IPS-20b (cell line): Measurements from ENCODE around the gene EVC.

Experiments
- H3K27ac ChIP-seq: one replicate; pipeline ENCODE4 v1.5.1; 2013; ENCODE audit warnings: low read length
- H3K27me3 ChIP-seq: 2 replicates; pipeline ENCODE4 v1.6.1; 2013; ENCODE audit warnings: mild to moderate bottlenecking, low read length, inconsistent platforms; ENCODE audit not compliant: insufficient read depth
- H3K36me3 ChIP-seq: 2 replicates; pipeline ENCODE4 v1.6.1; 2013; ENCODE audit warnings: low read depth, mild to moderate bottlenecking, inconsistent platforms, low read length, moderate library complexity; ENCODE audit not compliant: insufficient read depth
- H3K4me1 ChIP-seq: 2 replicates; pipeline ENCODE4 v1.6.1; 2013; ENCODE audit warnings: mild to moderate bottlenecking, control low read depth, inconsistent platforms, low read length, moderate library complexity; ENCODE audit not compliant: insufficient read depth
- H3K4me3 ChIP-seq: 2 replicates; pipeline ENCODE4 v1.5.1; 2013; ENCODE audit warnings: mild to moderate bottlenecking, low read length, inconsistent platforms
- H3K9ac ChIP-seq: 2 replicates; pipeline ENCODE4 v1.6.1; 2013; ENCODE audit warnings: low read depth, mild to moderate bottlenecking, inconsistent platforms, low read length, moderate library complexity
- H3K9me3 ChIP-seq: 2 replicates; pipeline ENCODE4 v1.6.1; 2013; ENCODE audit warnings: mild to moderate bottlenecking, low read depth, low read length, inconsistent platforms; ENCODE audit not compliant: insufficient read depth

Gene EVC

DNA sequence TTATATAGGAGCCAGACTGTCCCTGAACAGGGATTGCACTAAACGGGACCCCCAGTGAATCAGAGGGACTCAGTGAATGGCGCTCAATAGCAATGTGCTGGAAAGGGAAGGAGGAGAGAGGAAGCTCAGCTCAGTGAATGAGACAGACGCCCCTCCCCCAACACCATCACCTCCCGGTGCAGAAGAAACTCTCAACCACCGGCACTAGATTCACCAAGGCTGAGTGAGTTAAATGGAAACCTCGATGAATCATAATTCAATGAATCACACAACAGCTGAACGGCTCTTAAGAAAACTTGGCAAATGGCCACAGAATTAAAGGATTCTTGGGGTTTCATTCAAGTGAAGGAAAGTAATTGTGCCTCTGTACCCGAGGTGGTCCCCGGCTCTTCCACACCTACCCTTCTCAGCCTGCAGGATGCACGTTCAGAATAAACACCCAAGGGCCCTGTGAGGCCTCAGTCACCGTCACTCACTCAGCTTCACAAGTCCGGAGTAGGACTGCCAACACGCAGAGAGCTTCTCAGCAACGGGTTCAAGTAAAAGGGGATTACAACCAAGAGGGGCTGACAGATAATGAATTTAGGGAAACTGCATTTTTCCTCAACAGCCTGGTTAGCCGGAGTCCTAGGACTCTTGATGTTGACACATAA, 152.6 kb downstream of the EVC start:
- Histone ChIP-seq H3K27ac (no peak overlapping the region), H3K27me3 (no peaks in the 10 kb centered on the region), H3K36me3 (peaks cover 53% of the 10 kb centered on the region), H3K9me3 (no peaks in the 10 kb centered on the region), H3K4me1 (peaks cover 5% of the 10 kb centered on the region), H3K9ac (no peak overlapping the region), H3K4me3 (no peak overlapping the region)
